Esophagus muscularis mucosa (tissue), 3 donors: ENCODE data around the gene CENPE.

Experiments
- CTCF ChIP-seq, 3 experiments: fragments of 200-600 bp in 2 of 3; fragments of 450-650 bp in 1 of 3; sonication (generic) in 2 of 3; IDR thresholded peaks; one replicate each; pipeline ENCODE4 v1.5.1; 2017 to 2019; ENCODE audit warnings: antibody characterized with exemption in 3 of 3, mild to moderate bottlenecking in 2 of 3, moderate library complexity in 1 of 3
- POLR2AphosphoS5 ChIP-seq, 2 donors: sonication (generic); formaldehyde crosslinking; IDR thresholded peaks; one replicate each; pipeline ENCODE4 v1.6.1; 2017; ENCODE audit warnings: antibody characterized with exemption in 2 of 2

GRCh38 chr4:103091601-103092223 is 106.4 kb downstream of the CENPE start:
- peak; percentile 32 to 52 (median 42) for TF ChIP-seq CTCF (IDR thresholded peaks at IDR 0.05)
- TF ChIP-seq POLR2AphosphoS5 (IDR thresholded peaks at IDR 0.05) = no peak
